Stimulated activated memory B cell treated with anti-CD40 and anti-IgM and Interleukin-4, amounts not matched to agents 10 μg/mL and 1 μg/mL and 100 μg/mL, for 72 hours (primary cell): Measurements from ENCODE around the gene SIRT4.

ENCODE experiments used
- ATAC-seq: fragments of 150-1000 bp; cut with Tn5 transposase; 2 replicates; pipeline ENCODE4 v1.10.0; 2021
- H3K27ac Mint-ChIP-seq: one replicate; pipeline ENCODE4 v1.8.0; 2022; ENCODE audit warnings: mild to moderate bottlenecking, mixed read lengths
- H3K27me3 Mint-ChIP-seq: one replicate; pipeline ENCODE4 v1.8.0; 2022; ENCODE audit warnings: mixed read lengths
- H3K36me3 Mint-ChIP-seq: one replicate; pipeline ENCODE4 v1.8.0; 2022; ENCODE audit warnings: mixed read lengths
- H3K4me1 Mint-ChIP-seq: one replicate; pipeline ENCODE4 v1.8.0; 2022; ENCODE audit warnings: mixed read lengths
- H3K4me3 Mint-ChIP-seq: one replicate; pipeline ENCODE4 v1.8.0; 2022; ENCODE audit warnings: mild to moderate bottlenecking, moderate library complexity, mixed read lengths
- H3K9me3 Mint-ChIP-seq: one replicate; pipeline ENCODE4 v1.8.0; 2022; ENCODE audit warnings: mixed read lengths

SIRT4 gene

GRCh38 chr12:120265473-120266179 lies 36.5 kb upstream of the SIRT4 start, which contains the start of gene PXN:
TSS of gene PXN (minus strand) at chr12:120265730. CDS start at chr12:120265629, 101 bp downstream.
- peak within 1 kb of the TSS; percentile 82 for H3K4me3 Mint-ChIP-seq
- peak; percentile 92 for ATAC-seq
- H3K27me3 Mint-ChIP-seq = peaks cover 51% of the 10 kb centered on the region

DNA sequence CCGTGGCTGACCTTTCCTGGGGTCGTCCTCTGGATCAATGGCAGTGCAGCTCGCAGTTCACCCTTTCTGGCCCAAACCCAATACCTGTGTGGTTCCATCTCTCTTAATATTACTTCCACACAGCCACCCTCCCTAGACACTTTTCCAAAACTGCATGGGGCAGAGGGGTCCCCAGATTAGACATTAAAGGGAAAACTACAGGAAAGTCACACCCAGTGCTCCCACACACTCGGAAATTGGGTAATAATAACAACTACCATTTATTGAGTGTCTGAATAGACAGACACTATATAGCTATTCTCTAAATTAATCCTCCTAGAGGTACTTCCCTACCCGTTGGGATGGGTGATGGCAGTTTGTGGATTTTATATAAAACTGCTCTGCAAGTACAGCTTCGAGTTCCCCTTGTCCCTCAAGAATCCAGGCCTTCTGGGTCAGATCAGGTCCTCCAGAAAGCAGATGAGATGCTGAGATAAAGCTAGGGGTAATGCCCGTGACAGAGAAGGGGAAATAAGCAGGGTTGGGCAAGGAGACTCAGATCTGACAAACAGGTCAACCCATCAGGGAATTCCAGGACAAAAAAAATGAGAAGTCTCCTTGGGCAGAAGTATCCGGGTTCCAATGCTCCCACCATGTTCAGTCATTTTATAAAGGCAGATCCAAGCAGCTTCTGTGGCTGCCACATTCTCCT lies 35.8 kb upstream of the SIRT4 start:
- Mint-ChIP-seq H3K27me3 (peaks cover 48% of the 10 kb centered on the region), H3K4me1 (peaks cover 23% of the 10 kb centered on the region), H3K9me3 (no peaks in the 10 kb centered on the region)

More at GRCh38 chr12:120265473-120266179, 36.5 kb upstream of the SIRT4 start, which contains the start of gene PXN:
- peak within 1 kb of the TSS; percentile 50 for H3K27ac Mint-ChIP-seq
- H3K9me3 Mint-ChIP-seq = no peaks in the 10 kb centered on the region
- H3K36me3 Mint-ChIP-seq = no peaks in the 10 kb centered on the region
- peaks cover 23% of the 10 kb centered on the region for H3K4me1 Mint-ChIP-seq

GRCh38 chr12:120267736-120268135 lies 34.4 kb upstream of the SIRT4 start:
- Mint-ChIP-seq H3K27ac (no peak overlapping the region), H3K4me3 (no peak overlapping the region), H3K4me1 (peaks cover 17% of the 10 kb centered on the region), H3K9me3 (no peaks in the 10 kb centered on the region), H3K36me3 (no peaks in the 10 kb centered on the region), H3K27me3 (peaks cover 39% of the 10 kb centered on the region)
- ATAC-seq = no peak

More for the DNA sequence above, 35.8 kb upstream of the SIRT4 start:
- peak overlapping the region; percentile 14 for H3K27ac Mint-ChIP-seq
- no peaks in the 10 kb centered on the region for H3K36me3 Mint-ChIP-seq
- no peak for ATAC-seq
- peak overlapping the region; percentile 82 for H3K4me3 Mint-ChIP-seq

DNA sequence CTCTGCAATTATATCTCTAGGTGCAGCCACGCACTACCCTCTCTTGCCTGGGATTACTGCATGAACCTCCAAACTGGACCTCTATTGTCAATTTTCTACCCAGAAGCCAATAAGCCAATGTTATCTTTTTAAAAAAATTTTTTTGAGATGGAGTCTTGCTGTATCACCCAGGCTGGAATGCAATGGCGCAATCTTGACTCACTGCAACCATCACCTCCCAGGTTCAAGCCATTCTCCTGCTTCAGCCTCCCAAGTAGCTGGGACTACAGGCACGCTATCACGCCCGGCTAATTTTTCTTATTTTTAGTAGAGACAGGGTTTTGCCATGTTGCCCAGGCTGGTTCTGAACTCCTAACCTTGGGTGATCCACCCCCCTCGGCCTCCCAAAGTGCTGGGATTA lies 25.4 kb upstream of the SIRT4 start:
- Mint-ChIP-seq H3K27me3 (peaks cover 13% of the 10 kb centered on the region), H3K4me3 (no peak overlapping the region)
- no peak for ATAC-seq

DNA sequence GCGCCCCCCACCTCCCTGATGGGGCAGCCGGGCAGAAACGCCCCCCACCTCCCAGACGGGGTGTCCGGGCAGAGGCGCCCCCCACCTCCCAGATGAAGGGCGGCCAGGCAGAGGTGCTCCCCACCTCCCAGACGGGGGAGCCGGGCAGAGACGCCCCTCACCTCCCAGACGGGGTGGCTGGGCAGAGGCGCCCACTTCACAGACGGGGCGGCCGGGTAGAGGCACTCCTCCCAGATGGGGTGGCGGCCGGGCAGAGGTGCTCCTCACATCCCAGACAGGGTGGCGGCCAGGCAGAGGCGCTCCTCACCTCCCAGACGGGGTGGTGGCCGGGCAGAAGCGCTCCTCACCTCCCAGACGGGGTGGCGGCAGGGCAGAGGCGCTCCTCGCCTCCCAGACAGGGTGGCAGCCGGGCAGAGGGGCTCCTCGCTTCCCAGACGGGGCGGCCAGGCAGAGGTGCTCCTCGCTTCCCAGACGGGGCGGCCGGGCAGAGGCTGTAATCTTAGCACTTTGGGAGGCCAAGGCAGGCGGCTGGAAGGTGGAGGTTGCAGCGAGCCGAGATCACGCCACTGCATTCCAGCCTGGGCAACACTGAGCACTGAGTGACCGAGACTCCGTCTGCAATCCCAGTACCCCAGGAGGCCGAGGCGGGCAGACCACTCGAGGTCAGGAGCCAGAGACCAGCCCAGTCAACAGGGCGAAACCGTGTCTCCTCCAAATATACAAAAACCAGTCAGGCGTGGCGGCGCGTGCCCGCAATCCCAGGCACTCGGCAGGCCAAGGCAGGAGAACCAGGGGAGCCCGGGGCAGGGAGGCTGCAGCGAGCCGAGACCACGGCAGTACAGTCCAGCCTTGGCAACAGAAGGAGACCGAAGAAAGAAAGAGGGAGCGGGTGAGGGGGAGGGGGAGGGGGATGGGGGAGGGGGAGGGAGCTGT lies 23.7 kb upstream of the SIRT4 start:
- Mint-ChIP-seq H3K36me3 (no peaks in the 10 kb centered on the region), H3K9me3 (no peaks in the 10 kb centered on the region), H3K27ac (no peak overlapping the region), H3K27me3 (peaks cover 1% of the 10 kb centered on the region), H3K4me1 (no peaks in the 10 kb centered on the region), H3K4me3 (no peak overlapping the region)
- ATAC-seq = no peak

More for the DNA sequence above, 25.4 kb upstream of the SIRT4 start:
- H3K27ac Mint-ChIP-seq = no peak overlapping the region
- H3K9me3 Mint-ChIP-seq = no peaks in the 10 kb centered on the region
- H3K36me3 Mint-ChIP-seq = no peaks in the 10 kb centered on the region
- no peaks in the 10 kb centered on the region for H3K4me1 Mint-ChIP-seq

GRCh38 chr12:120283318-120283717 lies 18.8 kb upstream of the SIRT4 start:
- ATAC-seq = no peak
- Mint-ChIP-seq H3K9me3 (no peaks in the 10 kb centered on the region), H3K4me1 (no peaks in the 10 kb centered on the region), H3K4me3 (no peak overlapping the region), H3K27ac (no peak overlapping the region), H3K27me3 (no peaks in the 10 kb centered on the region), H3K36me3 (no peaks in the 10 kb centered on the region)

DNA sequence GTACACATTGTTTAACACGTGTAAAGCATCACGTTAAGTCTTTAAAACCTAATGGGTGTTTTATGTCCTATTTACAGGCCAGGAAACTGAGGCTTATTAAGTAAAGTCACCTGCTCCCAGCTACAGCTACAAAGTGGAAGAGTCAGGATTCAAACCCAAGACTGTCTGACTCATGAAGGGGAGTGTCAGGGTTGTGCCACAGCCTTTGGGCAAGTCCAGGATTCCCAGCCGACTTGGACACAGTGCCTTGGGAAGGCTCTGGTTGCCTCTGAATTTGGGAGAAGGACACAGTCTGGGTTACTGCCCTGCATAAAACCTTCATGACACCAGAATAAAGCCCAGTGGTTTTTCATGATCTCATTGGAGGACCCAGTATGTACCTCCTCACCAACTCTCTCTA lies 17.7 kb upstream of the SIRT4 start:
- Mint-ChIP-seq H3K36me3 (no peaks in the 10 kb centered on the region), H3K4me1 (no peaks in the 10 kb centered on the region), H3K9me3 (no peaks in the 10 kb centered on the region), H3K27ac (no peak overlapping the region), H3K27me3 (no peaks in the 10 kb centered on the region), H3K4me3 (no peak overlapping the region)
- ATAC-seq = no peak

DNA sequence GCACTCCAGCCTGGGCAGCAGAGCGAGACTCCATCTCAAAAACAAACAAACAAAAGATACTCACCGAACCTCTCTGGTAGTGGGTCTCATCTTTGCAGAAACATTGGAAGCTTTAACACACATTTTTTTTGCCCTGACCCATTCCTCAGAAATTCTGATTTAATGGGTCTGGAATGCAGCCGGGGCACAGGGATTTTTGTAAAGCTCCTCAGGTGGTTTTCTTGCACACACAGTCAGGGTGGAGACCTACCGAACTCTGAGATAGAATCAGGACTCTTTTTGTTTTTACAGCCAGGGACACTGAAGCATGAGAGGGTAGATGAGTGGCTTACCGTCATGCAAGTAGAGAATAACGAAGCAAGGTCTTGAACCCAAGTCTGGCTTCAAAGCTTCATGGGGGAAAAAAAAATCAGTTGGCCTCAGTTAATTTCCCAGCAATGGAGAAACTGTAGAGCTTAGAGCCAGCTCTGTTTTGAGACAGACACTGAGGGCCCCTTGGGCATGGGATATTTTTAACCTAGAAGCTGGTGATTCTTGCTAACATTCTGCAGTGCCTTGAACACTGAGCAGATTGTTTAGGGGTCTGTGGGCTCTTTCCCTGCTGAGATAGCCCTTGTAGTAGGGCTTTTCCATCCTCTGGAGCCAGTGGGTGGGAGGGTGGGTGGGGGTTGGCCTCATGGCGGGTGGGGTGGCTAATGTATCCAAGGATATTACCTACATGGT lies 15.2 kb upstream of the SIRT4 start:
- no peaks in the 10 kb centered on the region for H3K27me3 Mint-ChIP-seq
- no peak overlapping the region for H3K27ac Mint-ChIP-seq
- no peak for ATAC-seq
- no peaks in the 10 kb centered on the region for H3K9me3 Mint-ChIP-seq
- H3K36me3 Mint-ChIP-seq = no peaks in the 10 kb centered on the region
- no peaks in the 10 kb centered on the region for H3K4me1 Mint-ChIP-seq
- H3K4me3 Mint-ChIP-seq = no peak overlapping the region

DNA sequence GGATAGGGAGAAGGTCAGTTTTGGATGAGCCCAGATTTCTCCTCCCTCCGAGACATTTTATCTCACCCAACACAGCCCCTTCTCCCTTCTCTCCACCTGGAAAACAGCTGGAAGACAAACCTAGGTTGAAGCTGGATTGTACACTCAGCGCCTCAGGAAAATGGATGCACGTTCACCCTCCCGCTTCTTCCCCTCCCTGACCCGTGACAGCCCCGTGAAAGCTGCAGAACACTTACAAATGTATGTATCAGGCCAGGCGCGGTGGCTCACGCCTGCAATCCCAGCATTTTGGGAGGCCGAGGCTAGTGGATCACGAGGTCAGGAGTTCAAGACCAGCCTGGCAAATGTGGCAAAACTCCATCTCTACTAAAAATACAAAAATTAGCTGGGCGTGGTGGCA lies 14.6 kb upstream of the SIRT4 start:
- H3K36me3 Mint-ChIP-seq = no peaks in the 10 kb centered on the region
- no peaks in the 10 kb centered on the region for H3K9me3 Mint-ChIP-seq
- no peak overlapping the region for H3K4me3 Mint-ChIP-seq
- H3K4me1 Mint-ChIP-seq = no peaks in the 10 kb centered on the region
- H3K27me3 Mint-ChIP-seq = no peaks in the 10 kb centered on the region
- H3K27ac Mint-ChIP-seq = no peak overlapping the region
- no peak for ATAC-seq

GRCh38 chr12:120290609-120291305 lies 11.4 kb upstream of the SIRT4 start:
- ATAC-seq = no peak
- Mint-ChIP-seq H3K36me3 (no peaks in the 10 kb centered on the region), H3K4me1 (no peaks in the 10 kb centered on the region), H3K27ac (no peak overlapping the region), H3K27me3 (no peaks in the 10 kb centered on the region), H3K4me3 (no peak overlapping the region), H3K9me3 (no peaks in the 10 kb centered on the region)

DNA sequence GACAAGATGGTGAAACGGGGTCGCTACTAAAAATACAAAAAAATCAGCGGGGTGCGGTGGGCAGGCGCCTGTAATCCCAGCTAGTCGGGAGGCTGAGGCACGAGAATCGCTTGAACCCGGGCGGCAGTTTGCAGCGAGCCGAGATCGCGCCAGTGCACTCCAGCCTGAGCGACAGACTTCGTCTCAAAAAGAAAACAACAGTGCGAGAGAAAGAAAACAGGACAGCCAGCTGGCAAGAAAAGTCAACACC lies 9.8 kb upstream of the SIRT4 start:
- Mint-ChIP-seq H3K27ac (no peak overlapping the region), H3K27me3 (no peaks in the 10 kb centered on the region), H3K4me3 (no peak overlapping the region), H3K9me3 (no peaks in the 10 kb centered on the region), H3K36me3 (no peaks in the 10 kb centered on the region), H3K4me1 (no peaks in the 10 kb centered on the region)
- peak; percentile 8 for ATAC-seq

- peak; percentile 77 for ATAC-seq
- Mint-ChIP-seq H3K4me3 (no peak within 1 kb of the TSS), H3K27ac (no peak within 1 kb of the TSS), H3K9me3 (no peaks in the 10 kb centered on the region), H3K4me1 (no peaks in the 10 kb centered on the region), H3K27me3 (no peaks in the 10 kb centered on the region), H3K36me3 (no peaks in the 10 kb centered on the region)
Observed at GRCh38 chr12:120292661-120293531, 9.2 kb upstream of the SIRT4 start, which contains the start of gene RNU4-1. TSS of gene RNU4-1 (minus strand) at chr12:120293237.

DNA sequence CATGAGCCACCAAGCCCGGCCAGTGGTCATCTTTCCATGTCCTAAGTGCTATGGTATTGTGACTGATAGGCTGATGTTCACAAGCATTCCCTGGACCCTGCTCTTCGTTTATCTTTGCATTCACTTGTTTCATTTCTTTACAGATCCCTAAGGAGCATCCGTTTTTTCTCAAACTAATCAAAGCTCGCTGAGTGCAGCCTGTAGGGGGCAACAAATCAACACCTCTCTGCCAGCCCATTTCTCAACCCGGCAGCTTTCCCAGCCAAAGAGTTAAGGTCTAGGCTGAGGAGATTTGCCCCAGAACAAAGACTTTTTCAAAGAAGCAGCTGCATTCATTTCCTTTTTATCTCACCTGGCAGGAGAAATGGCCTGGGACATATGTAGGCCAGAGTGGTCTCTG lies 12.1 kb downstream of the SIRT4 start:
- no peaks in the 10 kb centered on the region for H3K27me3 Mint-ChIP-seq
- H3K36me3 Mint-ChIP-seq = no peaks in the 10 kb centered on the region
- no peak overlapping the region for H3K4me3 Mint-ChIP-seq
- H3K9me3 Mint-ChIP-seq = no peaks in the 10 kb centered on the region
- H3K4me1 Mint-ChIP-seq = peaks cover 9% of the 10 kb centered on the region
- ATAC-seq = no peak
- H3K27ac Mint-ChIP-seq = no peak overlapping the region

DNA sequence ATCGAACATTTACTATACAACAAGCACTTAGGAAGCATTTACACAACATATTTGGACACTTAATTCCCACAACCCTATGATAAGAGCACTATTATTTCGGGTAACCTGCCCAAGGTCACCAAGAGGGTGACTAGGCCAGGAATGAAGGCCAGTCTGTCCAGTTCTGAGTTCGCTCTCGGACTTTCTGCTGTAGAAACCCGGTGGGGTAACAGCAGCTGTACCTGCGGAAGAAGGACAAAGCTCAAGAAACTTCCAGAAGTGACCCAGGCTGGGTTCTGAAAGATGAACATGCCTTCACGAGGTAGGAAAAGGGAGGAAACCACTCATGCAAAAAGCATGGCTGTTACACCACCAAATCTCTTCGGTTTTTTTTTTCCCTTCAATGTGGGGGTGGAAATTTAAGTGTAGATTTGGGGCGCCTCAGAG lies 14.7 kb downstream of the SIRT4 start:
- ATAC-seq = no peak
- H3K4me1 Mint-ChIP-seq = peaks cover 9% of the 10 kb centered on the region
- no peaks in the 10 kb centered on the region for H3K27me3 Mint-ChIP-seq
- peak overlapping the region; percentile 92 for H3K4me3 Mint-ChIP-seq
- no peaks in the 10 kb centered on the region for H3K9me3 Mint-ChIP-seq
- peak overlapping the region; percentile 89 for H3K27ac Mint-ChIP-seq
- H3K36me3 Mint-ChIP-seq = no peaks in the 10 kb centered on the region
